NCI-H446 (cell line): ENCODE measurements around the gene ARID1B.

Experiments used
- DNase-seq, 2 experiments: peaks; one replicate each; lab custom pipeline; 2025; lab: John Stamatoyannopoulos, UW

ARID1B gene

DNA sequence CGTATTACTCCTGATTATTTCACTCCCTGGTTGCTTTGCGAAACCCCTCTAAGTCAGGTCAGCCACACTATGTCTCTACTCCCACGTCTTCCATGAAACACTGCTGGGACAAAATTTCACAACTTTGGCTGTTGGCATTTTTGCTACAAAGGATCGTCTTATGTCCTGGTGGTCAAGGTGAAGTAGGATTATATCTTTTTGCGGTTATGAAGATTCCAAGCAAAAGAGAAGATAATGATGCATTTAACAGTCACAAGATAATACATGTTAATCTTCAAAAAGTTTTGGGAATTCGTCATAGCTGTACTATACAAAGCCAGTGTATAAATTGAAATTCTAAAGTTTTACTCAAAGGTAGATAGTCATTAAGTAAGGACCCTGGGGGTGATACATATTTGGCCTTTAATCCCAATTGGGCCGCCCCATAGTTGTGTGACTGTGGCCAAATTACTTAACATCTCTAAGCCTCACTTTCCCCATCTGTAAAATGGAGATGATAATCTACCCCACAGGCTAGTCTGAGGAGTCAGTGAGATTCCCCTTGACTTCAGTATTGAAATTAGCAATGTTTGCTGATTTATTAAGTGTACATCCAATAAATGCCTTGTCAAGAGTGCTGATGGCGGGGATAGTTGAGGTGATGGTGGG lies 212.1 kb downstream of the ARID1B start:
- DNase-seq: no peak

GRCh38 chr6:156992020-156992804 lies 215.0 kb downstream of the ARID1B start:
- no peak for DNase-seq

- no peak for DNase-seq
Observed at GRCh38 chr6:156993713-156994112, 216.5 kb downstream of the ARID1B start.

DNA sequence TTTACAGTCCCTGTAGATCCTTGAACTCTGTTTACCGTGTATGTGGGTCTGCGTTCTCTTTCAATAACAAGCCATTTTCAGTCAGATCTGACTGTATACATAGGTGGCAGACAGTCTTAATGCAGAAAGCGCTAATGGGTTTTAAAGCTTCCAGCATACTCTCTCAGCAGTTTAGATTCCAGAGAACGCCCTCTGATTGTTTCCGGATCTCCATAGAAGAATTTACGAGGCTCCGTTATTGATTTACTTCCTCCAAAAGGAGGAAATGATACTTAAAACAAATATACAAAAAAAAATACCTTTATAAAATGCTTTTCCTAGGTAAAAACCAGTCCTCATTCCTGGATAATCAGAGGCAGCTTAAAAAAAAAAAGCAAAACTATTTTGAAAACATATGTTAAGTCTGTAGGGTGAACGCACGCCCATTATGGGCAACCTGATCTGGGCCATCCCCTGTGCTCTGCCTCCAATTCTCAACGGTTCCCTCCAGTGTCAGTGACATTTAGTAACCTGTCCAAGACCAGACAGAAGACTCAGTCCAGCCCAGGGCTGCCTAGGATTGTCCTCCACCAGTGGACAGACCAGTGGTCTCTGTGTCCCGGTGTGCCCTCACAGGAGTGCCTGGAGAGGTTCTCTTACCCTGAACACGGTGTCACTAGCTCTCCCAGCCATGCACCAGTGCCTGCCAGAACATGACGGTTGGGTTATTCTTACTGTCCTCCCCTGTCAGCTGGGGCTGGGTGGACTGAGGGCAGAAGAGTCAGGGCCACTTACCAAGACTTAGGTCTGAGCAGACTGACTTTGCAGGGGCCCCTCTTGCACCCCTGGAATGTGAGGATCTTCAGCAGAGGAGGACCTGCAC lies 217.3 kb downstream of the ARID1B start:
- DNase-seq: no peak

GRCh38 chr6:156995502-156995901 lies 218.3 kb downstream of the ARID1B start:
- no peak for DNase-seq

DNA sequence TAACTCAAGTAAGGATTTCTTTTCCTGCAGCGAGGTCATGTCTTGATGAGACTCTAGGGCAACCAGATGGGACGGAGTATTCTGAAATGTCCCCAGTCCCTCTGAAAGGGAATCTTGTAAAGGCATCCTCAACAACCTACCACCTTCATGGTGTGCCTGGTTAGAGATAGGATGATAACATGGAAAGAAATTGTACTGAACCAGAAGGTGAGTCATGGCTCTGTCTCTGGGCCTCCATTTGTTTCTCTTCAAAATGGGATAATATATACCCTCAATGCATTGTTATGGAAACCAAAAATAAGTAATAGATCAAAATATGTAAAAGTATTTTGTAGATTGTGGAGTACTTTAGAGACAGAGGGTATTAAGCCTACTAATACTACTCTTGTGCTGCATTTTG lies 219.1 kb downstream of the ARID1B start:
- no peak for DNase-seq

DNA sequence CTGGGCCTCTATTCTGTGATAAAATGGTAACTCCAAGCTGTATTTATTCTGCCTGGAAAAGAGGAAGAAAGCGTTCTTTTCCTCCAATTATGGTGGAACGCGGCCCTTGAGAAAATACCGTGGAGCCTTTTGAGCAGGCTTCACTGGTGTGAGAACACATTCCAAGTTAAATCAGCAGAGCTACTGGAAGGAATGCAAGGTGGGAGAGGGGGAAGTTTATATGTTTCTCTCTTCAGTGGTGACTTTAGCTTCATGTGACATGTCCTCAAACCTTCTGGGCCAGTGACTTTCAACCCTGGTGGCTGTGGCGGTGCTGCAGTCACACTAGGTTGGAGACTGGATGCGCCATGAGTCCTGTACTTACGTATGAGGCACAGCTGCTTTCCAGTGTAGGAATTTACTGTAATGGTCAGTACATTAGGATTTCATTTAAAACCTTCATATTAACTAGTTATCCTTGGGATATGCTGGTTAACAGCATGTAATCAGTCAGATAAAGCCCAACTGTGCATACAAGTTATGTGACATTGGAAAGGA lies 221.7 kb downstream of the ARID1B start:
- DNase-seq: no peak

- DNase-seq: no peak
Observed at GRCh38 chr6:156999762-157000161, 222.6 kb downstream of the ARID1B start.

- DNase-seq: no peak
Observed at GRCh38 chr6:157001716-157002115, 224.5 kb downstream of the ARID1B start.

DNA sequence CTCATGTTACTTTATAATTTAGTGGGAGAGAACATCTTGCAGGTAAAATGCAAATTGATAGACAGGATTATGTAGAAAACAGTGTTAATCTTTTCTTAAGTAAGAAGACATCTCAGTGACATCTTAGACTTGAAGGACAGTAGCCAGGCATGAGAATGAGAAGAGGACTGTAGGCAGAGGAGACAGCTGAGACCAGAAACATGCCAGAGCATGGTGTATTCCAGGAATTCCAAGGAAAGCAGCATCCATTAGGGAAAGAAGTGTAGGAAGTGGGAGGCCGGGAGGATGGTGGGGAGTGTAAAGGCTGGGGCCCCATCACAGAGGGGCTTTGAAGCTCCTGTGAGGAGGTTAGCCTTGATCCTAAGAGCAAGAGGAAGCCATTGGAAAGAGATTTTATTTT lies 225.6 kb downstream of the ARID1B start:
- no peak for DNase-seq

- DNase-seq: no peak
Observed at GRCh38 chr6:157005940-157006339, 228.8 kb downstream of the ARID1B start.

- DNase-seq: no peak
Observed at GRCh38 chr6:157008568-157008967, 231.4 kb downstream of the ARID1B start.

GRCh38 chr6:157012355-157012754 lies 235.2 kb downstream of the ARID1B start:
- no peak for DNase-seq

GRCh38 chr6:157013649-157014304 lies 236.6 kb downstream of the ARID1B start:
- DNase-seq: no peak

DNA sequence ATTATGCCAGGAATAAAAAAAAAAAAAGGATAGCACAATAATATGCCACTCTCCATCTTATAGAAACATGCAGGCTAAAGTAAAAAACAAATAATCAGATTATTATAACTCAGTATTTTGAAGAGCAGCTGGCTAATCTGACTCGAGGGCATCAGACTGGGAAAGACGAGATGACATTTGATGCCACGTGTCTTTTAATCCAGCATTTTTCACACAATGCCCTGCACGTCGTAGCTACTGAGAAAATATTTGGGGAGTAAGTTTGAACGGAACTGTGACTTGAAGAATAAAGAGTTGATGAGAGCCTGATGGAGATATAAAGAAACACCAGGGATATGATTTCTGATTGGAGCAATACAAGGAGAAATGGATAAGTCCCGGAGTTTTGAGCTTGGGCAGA lies 237.7 kb downstream of the ARID1B start:
- DNase-seq: no peak

GRCh38 chr6:157017022-157017421 lies 239.8 kb downstream of the ARID1B start:
- DNase-seq: no peak

DNA sequence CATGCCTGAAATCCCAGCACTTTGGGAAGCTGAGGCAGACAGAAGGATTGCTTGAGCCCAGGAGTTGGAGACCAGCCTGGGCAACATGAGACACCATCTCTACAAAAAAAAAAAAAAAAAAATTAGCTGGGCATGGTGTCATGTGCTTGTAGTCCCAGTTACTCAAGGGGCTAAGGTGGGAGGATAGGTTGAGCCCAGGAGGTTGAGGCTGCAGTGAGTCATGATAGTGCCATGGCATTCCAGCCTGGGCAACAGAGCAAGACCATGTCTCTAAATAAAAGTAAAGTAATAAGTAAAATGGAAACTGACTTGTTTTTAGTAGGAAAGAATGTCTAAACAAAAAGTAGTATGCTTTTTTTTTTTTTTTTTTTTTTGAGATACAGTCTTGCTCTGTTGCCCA lies 240.7 kb downstream of the ARID1B start:
- no peak for DNase-seq

- no peak for DNase-seq
Observed at GRCh38 chr6:157019115-157019641, 242.0 kb downstream of the ARID1B start.

- no peak for DNase-seq
Observed at GRCh38 chr6:157019733-157020132, 242.6 kb downstream of the ARID1B start.

DNA sequence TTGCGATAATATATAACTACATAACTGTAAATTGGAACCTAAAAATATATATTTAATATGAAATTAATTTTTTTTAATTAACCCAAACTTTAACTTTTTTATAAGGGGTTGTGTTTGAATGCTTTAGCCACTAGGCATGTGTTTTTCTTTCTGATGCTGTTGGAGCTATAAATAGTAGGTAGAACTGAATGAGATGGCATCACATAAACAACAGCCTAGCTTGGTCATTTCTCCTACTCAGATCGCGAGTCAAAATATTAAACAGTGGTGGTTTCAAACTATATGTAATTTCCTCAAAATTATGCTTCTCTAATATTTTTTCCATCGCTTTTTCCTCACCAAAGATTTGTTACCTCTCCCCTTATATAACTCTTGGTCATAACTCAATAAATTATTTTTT lies 243.2 kb downstream of the ARID1B start:
- DNase-seq: no peak

DNA sequence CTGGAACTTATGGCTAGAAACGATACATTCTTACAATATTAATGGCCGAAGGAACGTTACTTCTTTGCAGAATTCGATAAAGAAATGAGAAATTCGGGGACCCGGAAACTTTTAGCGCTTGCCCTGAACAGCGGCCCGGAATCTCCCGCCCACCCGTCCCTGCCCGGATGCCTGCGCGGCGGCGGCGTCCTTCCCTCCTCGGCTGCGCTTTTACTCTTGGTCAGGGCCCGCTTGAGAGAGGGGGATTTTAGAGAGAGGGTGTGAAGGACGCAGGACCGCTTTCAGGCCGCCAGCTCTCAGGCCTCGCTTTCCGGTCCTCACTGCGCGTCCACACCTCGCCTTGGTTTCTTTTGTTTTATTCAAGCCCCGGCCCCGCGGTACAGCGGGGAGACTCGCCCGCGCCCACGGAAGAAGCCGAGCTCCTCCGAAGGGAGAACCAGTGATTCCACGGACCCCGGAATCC lies 243.7 kb downstream of the ARID1B start:
- peak; percentile 36 to 62 for DNase-seq
